NK-92 treated with Interleukin-12 subunit alpha and Interleukin-12 subunit beta, amount 100 ng/mL, for 24 hours (cell line): Measurements from ENCODE around the gene CNTNAP2.
"Not testable (repeated sequence)": the region's sequence is repeated elsewhere in the genome, so short reads cannot be mapped to it uniquely, and the experiment has no call there.

ENCODE experiments used
- DNase-seq: peaks from one replicate; lab custom pipeline; 2025; lab: John Stamatoyannopoulos, UW

CNTNAP2 gene

GRCh38 chr7:148028165-148028564 lies 1911.6 kb downstream of the CNTNAP2 start:
- DNase-seq, result no peak

GRCh38 chr7:148031019-148031418 lies 1914.4 kb downstream of the CNTNAP2 start:
- DNase-seq, result no peak

GRCh38 chr7:148031811-148032210 lies 1915.2 kb downstream of the CNTNAP2 start:
- no peak for DNase-seq

- DNase-seq, result no peak
Observed at GRCh38 chr7:148035950-148036349, 1919.3 kb downstream of the CNTNAP2 start.

- DNase-seq, result no peak
Observed at GRCh38 chr7:148037044-148037443, 1920.4 kb downstream of the CNTNAP2 start.

GRCh38 chr7:148041156-148041555 lies 1924.6 kb downstream of the CNTNAP2 start:
- no peak for DNase-seq

GRCh38 chr7:148042935-148043631 lies 1926.5 kb downstream of the CNTNAP2 start:
- no peak for DNase-seq

GRCh38 chr7:148044173-148044572 lies 1927.6 kb downstream of the CNTNAP2 start:
- no peak for DNase-seq

- DNase-seq, result no peak
Observed at GRCh38 chr7:148045521-148045920, 1928.9 kb downstream of the CNTNAP2 start.

GRCh38 chr7:148049068-148049467 lies 1932.5 kb downstream of the CNTNAP2 start:
- DNase-seq, result no peak

GRCh38 chr7:148050492-148051158 lies 1934.0 kb downstream of the CNTNAP2 start:
- DNase-seq, result no peak

GRCh38 chr7:148056406-148056805 lies 1939.8 kb downstream of the CNTNAP2 start:
- DNase-seq, result no peak

GRCh38 chr7:148058092-148058491 lies 1941.5 kb downstream of the CNTNAP2 start:
- no peak for DNase-seq

- no peak for DNase-seq
Observed at GRCh38 chr7:148058753-148059152, 1942.2 kb downstream of the CNTNAP2 start.

- no peak for DNase-seq
Observed at GRCh38 chr7:148060724-148061123, 1944.1 kb downstream of the CNTNAP2 start.

GRCh38 chr7:148078111-148078510 lies 1961.5 kb downstream of the CNTNAP2 start:
- DNase-seq, result not testable (repeated sequence)

GRCh38 chr7:148079206-148080080 lies 1962.8 kb downstream of the CNTNAP2 start:
- no peak for DNase-seq

GRCh38 chr7:148083448-148083847 lies 1966.8 kb downstream of the CNTNAP2 start:
- no peak for DNase-seq

- DNase-seq, result no peak
Observed at GRCh38 chr7:148084138-148084537, 1967.5 kb downstream of the CNTNAP2 start.

GRCh38 chr7:148091882-148092281 lies 1975.3 kb downstream of the CNTNAP2 start:
- no peak for DNase-seq

GRCh38 chr7:148093375-148094166 lies 1977.0 kb downstream of the CNTNAP2 start:
- DNase-seq, result no peak

- no peak for DNase-seq
Observed at GRCh38 chr7:148095066-148095465, 1978.5 kb downstream of the CNTNAP2 start.
